ENCODE results near the gene SNRNP35. TPM values are rescaled to one million over a fixed set of nuclear protein-coding genes. Genes with fewer than 3 reads are reported as not detected.

Gene SNRNP35
- total and polyA plus RNA-seq, 10 donors, result 18.9 to 63.7 (median 31.4) TPM

DNA sequence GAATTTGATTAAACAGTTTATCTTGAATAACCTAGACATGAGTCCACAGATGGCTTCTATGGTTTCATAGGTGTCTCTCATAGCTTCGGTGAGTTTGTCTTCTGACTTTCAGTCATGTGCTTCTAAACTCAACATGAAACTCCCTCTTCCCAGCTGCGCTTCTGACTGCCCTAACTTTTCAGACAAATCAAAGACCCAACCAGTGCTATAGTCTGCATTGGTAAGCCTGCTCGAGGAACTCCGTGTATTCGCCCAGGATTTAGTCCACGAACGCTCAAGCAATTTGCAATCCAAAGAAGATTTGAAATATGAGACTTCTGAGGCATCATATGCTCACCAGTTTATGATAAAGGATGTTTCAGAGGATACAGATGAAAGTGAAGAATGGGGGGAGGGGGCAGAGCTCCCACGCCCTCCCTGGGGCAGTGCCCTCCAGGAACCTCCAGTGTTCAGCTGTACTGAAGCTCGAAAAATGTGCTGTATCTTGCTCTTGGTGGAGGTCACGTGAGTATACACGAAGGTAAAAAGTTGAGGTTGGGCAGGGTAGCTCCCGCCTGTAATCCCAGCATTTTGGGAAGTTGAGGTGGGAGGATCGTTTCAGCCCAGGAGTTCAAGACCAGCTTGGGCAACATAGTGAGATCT lies 16.3 kb upstream of the SNRNP35 start:
- no peak for TF ChIP-seq CTCF (IDR thresholded peaks at IDR 0.05 in 8 of 11, conservative IDR thresholded peaks at IDR 0.05 in 3 of 11)
- no peak for DNase-seq
- Histone ChIP-seq H3K27me3 (replicated peaks in 1 of 7) (no peaks in the 10 kb centered on the region), H3K27ac (peak overlapping the region in 1 of 8 donors; percentile 4), H3K9me3 (no peaks in the 10 kb centered on the region), H3K4me3 (no peak overlapping the region), H3K4me1 (peaks cover 15 to 63% (median 43%) of the 10 kb centered on the region in 6 donors), H3K36me3 (no peaks in the 10 kb centered on the region)
- intact Hi-C loops (cut with DNase I; ENCODE audit: low total_unique reads), result no loop called here
- 77 to 80% (median 78%) methylated on average over 13 of the region's 13 CpGs for WGBS, 5 donors

GRCh38 chr12:123442774-123443173 lies 15.2 kb upstream of the SNRNP35 start:
- no peaks in the 10 kb centered on the region for H3K9me3 ChIP-seq
- no peaks in the 10 kb centered on the region for H3K27me3 ChIP-seq (replicated peaks in 1 of 7)
- no peak for TF ChIP-seq POLR2A (IDR thresholded peaks at IDR 0.05)
- TF ChIP-seq POLR2AphosphoS5 (IDR thresholded peaks at IDR 0.05), result no peak
- TF ChIP-seq CTCF (IDR thresholded peaks at IDR 0.05 in 8 of 11, conservative IDR thresholded peaks at IDR 0.05 in 3 of 11), result no peak
- H3K36me3 ChIP-seq, result no peaks in the 10 kb centered on the region
- intact Hi-C loops (cut with DNase I; ENCODE audit: low total_unique reads), result no loop called here
- WGBS, 5 donors, result 39 to 64% (median 52%) methylated on average over 4 of the region's 4 CpGs
- peaks cover 15 to 63% (median 41%) of the 10 kb centered on the region in 6 donors for H3K4me1 ChIP-seq
- H3K4me3 ChIP-seq, result no peak overlapping the region
- H3K27ac ChIP-seq, result peak overlapping the region in 2 of 8 donors; percentile 14 to 17
- no peak for DNase-seq

- Histone ChIP-seq H3K9me3 (no peaks in the 10 kb centered on the region), H3K4me3 (no peak overlapping the region), H3K4me1 (peaks cover 15 to 71% (median 44%) of the 10 kb centered on the region in 6 donors), H3K27ac (peak overlapping the region in 4 of 8 donors; percentile 82 to 92 (median 86)), H3K36me3 (no peaks in the 10 kb centered on the region), H3K27me3 (replicated peaks in 1 of 7) (no peaks in the 10 kb centered on the region)
- no peak for DNase-seq
- 53 to 82% (median 66%) methylated on average over 8 of the region's 8 CpGs for WGBS, 5 donors
- no peak for TF ChIP-seq POLR2AphosphoS5 (IDR thresholded peaks at IDR 0.05)
- no peak for TF ChIP-seq CTCF (IDR thresholded peaks at IDR 0.05 in 8 of 11, conservative IDR thresholded peaks at IDR 0.05 in 3 of 11)
- no peak for TF ChIP-seq POLR2A (IDR thresholded peaks at IDR 0.05)
- intact Hi-C loops (cut with DNase I; ENCODE audit: low total_unique reads), result no loop called here
Measured at GRCh38 chr12:123444092-123445026, 13.6 kb upstream of the SNRNP35 start.

Data from spleen (tissue), 11 donors.